Panc1 (cell line): Measurements from ENCODE around the gene WDR31. TPM values are rescaled to one million over a fixed set of nuclear protein-coding genes. Genes with fewer than 3 reads are reported as not detected.

Source experiments
- ATAC-seq: fragments of 200-7000 bp; cut with Tn5 transposase; 2 replicates; pipeline ENCODE4 v1.9.1; 2020; ENCODE audit warnings: mild to moderate bottlenecking, moderate library complexity
- BruUV-seq: library from RNA; stranded (reverse); fragments of 400-500 nt; replicated peaks from 2 replicates; lab custom pipeline; 2021; lab: Mats Ljungman, UMichigan
- CTCF ChIA-PET: fragments of 300-600 bp; sonication (Branson Sonifier 250); formaldehyde crosslinking; loops from one replicate; lab custom pipeline; 2022; ENCODE audit warnings: antibody characterized with exemption; lab: Charles Lee
- POLR2A ChIA-PET: fragments of 300-600 bp; sonication (Branson Sonifier 250); formaldehyde crosslinking; loops from one replicate; lab custom pipeline; 2022; ENCODE audit warnings: antibody characterized with exemption; lab: Charles Lee
- DNase-seq: peaks from one replicate; pipeline ENCODE4 v3.0.0-alpha.2; 2010; ENCODE audit warnings: low read depth, low spot score
- H3K27ac ChIP-seq: 2 replicates; pipeline ENCODE4 v1.5.1; 2011; ENCODE audit warnings: mild to moderate bottlenecking, low read length, inconsistent platforms
- H3K27me3 ChIP-seq: fragments of 200-500 bp; sonication (Bioruptor generic); 2 replicates; pipeline ENCODE4 v1.6.0; 2014; ENCODE audit warnings: low read length, inconsistent platforms; ENCODE audit not compliant: control insufficient read depth, insufficient read depth
- H3K36me3 ChIP-seq: fragments of 200-500 bp; sonication (Bioruptor generic); 2 replicates; pipeline ENCODE4 v1.5.1; 2014; ENCODE audit warnings: inconsistent platforms, mild to moderate bottlenecking, low read length, moderate library complexity; ENCODE audit not compliant: control insufficient read depth, insufficient read depth
- H3K4me1 ChIP-seq: 2 replicates; pipeline ENCODE4 v1.5.1; 2011; ENCODE audit warnings: inconsistent platforms, mild to moderate bottlenecking, low read length, moderate library complexity; ENCODE audit not compliant: control insufficient read depth, insufficient read depth
- H3K4me3 ChIP-seq, 2 experiments: 2 replicates each; pipeline ENCODE4 v1.5.1; 2011 to 2012; ENCODE audit warnings: low read depth in 2 of 2, low read length in 2 of 2, mild to moderate bottlenecking in 2 of 2, inconsistent platforms in 1 of 2, moderate library complexity in 1 of 2
- H3K9me3 ChIP-seq: fragments of 200-500 bp; sonication (Bioruptor generic); 2 replicates; pipeline ENCODE4 v1.5.1; 2014; ENCODE audit warnings: low read depth, mild to moderate bottlenecking, inconsistent platforms, low read length, moderate library complexity; ENCODE audit not compliant: control insufficient read depth, insufficient read depth
- POLR2AphosphoS5 ChIP-seq: IDR thresholded peaks from 2 replicates; pipeline ENCODE4 v1.6.1; 2012; ENCODE audit warnings: mild to moderate bottlenecking, low read depth, low read length, moderate library complexity
- SIN3A ChIP-seq: IDR thresholded peaks from 2 replicates; pipeline ENCODE4 v1.6.1; 2012; ENCODE audit warnings: low read depth, mild to moderate bottlenecking, low read length, moderate library complexity, borderline replicate concordance; ENCODE audit not compliant: insufficient read depth
- TCF7L2 ChIP-seq: IDR thresholded peaks from 2 replicates; pipeline ENCODE4 v1.6.1; 2011; ENCODE audit warnings: mild to moderate bottlenecking, low read depth, low read length, inconsistent platforms
- in situ Hi-C: cut with HindIII; loops from 2 replicates; pipeline ENCODE4 v1.10.0; 2016; ENCODE audit warnings: low sequenced_read_pairs, low pct_unique_long_range_greater_than_20kb
- intact Hi-C: fragments of 100-400 bp; cut with micrococcal nuclease; formaldehyde crosslinking; loops from one replicate; pipeline ENCODE4 v1.10.0; 2022; ENCODE audit not compliant: unreplicated experiment
- total RNA-seq: library from RNA; stranded (reverse); gene quantifications from one replicate; pipeline ENCODE4 v1.2.1, GENCODE V29; 2021; ENCODE audit not compliant: unreplicated experiment
- TF ChIP-seq, protein P1 (sequence below), 2 experiments: IDR thresholded peaks; 2 replicates each; pipeline ENCODE4 v1.6.1; 2011 to 2012; ENCODE audit warnings: low read depth in 2 of 2, control low read depth in 1 of 2, low read length in 1 of 2, mild to moderate bottlenecking in 1 of 2, moderate library complexity in 1 of 2; ENCODE audit not compliant: insufficient read depth in 1 of 2
- TF ChIP-seq, protein P2 (sequence below): fragments of 450-650 bp; IDR thresholded peaks from 2 replicates; pipeline ENCODE4 v1.5.1; 2017; ENCODE audit warnings: mild to moderate bottlenecking

The WDR31 gene
- total RNA-seq, 1 experiment from 2014 or later, result 0.80 TPM

DNA sequence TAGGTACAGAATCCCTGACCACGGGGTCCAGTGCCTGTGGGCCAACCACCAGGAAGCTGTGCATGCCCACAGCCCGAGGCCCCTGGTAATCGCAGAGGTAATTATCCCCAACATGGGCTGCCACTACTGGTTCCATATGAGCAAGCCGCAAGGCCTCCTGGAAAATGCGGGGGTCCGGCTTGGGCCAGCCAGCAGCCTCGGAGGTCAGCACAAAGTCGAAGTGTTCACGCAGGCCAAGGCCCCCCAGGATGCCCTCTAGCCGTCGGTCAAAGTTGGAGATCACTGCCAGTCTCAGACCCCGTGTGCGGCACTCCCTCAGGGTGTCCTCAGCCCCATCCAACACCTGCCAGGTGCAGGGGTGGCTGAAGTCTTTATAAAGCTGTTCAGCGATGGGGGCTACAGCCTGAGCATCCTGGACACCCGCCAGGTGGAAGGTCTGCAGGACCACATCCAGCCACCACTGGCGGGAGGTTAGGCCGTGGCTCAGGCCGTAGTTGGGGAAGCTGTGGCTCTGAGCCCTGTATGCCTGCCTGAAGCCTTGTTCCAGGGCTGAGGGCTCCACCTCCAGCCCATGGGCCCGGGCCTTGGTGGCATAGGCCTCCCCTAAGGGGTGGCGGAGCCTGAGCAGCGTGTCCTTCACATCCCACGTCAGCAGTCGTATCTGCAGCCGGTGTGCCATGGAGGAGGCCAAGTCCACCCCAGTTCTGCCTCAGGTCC lies 33.8 kb upstream of the WDR31 start:
- Histone ChIP-seq H3K36me3 (no peaks in the 10 kb centered on the region; the same call in 1 of the 2 replicates), H3K4me1 (no peaks in the 10 kb centered on the region; the same call in 1 of the 2 replicates), H3K27me3 (no peaks in the 10 kb centered on the region), H3K4me3 (no peak overlapping the region), H3K27ac (no peak overlapping the region), H3K9me3 (no peaks in the 10 kb centered on the region)
- DNase-seq (no peak), ATAC-seq (no peak)
- TF ChIP-seq TCF7L2 (no peak), SIN3A (no peak), POLR2AphosphoS5 (no peak)
- TF ChIP-seq, protein P1, sequence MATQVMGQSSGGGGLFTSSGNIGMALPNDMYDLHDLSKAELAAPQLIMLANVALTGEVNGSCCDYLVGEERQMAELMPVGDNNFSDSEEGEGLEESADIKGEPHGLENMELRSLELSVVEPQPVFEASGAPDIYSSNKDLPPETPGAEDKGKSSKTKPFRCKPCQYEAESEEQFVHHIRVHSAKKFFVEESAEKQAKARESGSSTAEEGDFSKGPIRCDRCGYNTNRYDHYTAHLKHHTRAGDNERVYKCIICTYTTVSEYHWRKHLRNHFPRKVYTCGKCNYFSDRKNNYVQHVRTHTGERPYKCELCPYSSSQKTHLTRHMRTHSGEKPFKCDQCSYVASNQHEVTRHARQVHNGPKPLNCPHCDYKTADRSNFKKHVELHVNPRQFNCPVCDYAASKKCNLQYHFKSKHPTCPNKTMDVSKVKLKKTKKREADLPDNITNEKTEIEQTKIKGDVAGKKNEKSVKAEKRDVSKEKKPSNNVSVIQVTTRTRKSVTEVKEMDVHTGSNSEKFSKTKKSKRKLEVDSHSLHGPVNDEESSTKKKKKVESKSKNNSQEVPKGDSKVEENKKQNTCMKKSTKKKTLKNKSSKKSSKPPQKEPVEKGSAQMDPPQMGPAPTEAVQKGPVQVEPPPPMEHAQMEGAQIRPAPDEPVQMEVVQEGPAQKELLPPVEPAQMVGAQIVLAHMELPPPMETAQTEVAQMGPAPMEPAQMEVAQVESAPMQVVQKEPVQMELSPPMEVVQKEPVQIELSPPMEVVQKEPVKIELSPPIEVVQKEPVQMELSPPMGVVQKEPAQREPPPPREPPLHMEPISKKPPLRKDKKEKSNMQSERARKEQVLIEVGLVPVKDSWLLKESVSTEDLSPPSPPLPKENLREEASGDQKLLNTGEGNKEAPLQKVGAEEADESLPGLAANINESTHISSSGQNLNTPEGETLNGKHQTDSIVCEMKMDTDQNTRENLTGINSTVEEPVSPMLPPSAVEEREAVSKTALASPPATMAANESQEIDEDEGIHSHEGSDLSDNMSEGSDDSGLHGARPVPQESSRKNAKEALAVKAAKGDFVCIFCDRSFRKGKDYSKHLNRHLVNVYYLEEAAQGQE (IDR thresholded peaks at IDR 0.05; ENCODE audit: insufficient read depth in 1 of 2, low read depth in 2 of 2, low read length in 1 of 2), result no peak
- TF ChIP-seq, protein P2, sequence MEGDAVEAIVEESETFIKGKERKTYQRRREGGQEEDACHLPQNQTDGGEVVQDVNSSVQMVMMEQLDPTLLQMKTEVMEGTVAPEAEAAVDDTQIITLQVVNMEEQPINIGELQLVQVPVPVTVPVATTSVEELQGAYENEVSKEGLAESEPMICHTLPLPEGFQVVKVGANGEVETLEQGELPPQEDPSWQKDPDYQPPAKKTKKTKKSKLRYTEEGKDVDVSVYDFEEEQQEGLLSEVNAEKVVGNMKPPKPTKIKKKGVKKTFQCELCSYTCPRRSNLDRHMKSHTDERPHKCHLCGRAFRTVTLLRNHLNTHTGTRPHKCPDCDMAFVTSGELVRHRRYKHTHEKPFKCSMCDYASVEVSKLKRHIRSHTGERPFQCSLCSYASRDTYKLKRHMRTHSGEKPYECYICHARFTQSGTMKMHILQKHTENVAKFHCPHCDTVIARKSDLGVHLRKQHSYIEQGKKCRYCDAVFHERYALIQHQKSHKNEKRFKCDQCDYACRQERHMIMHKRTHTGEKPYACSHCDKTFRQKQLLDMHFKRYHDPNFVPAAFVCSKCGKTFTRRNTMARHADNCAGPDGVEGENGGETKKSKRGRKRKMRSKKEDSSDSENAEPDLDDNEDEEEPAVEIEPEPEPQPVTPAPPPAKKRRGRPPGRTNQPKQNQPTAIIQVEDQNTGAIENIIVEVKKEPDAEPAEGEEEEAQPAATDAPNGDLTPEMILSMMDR, result no peak
- CTCF ChIA-PET, result no interaction called here
- intact Hi-C loops, result no loop called here
- in situ Hi-C loops, result no loop called here
- BruUV-seq, result no TSS peak
- POLR2A ChIA-PET, result no interaction called here

DNA sequence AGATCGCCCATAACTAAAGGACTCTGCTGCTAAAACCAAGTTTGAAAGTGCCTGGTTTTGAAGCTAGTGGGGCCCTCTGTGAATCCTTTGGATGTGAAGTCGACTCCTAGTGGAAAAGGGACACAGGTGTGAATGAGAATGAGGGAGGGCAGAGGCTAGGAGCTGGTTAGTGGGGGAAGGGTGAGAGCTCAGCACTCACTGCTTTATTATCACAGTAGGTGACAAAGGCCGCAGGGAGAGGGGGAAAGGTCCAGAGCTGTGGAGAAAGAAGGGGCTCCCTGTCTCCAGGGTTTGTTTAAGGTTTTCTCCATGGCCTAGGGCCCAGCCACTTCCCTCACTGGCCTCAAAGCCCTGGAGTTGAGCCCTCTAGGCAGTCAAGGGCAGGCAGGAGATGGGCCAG lies 33.2 kb upstream of the WDR31 start:
- CTCF ChIA-PET, result no interaction called here
- BruUV-seq, result no TSS peak

More for the DNA sequence above, 33.2 kb upstream of the WDR31 start:
- Histone ChIP-seq H3K9me3 (no peaks in the 10 kb centered on the region), H3K4me3 (no peak overlapping the region), H3K27ac (no peak overlapping the region), H3K27me3 (no peaks in the 10 kb centered on the region), H3K36me3 (no peaks in the 10 kb centered on the region; the same call in 1 of the 2 replicates), H3K4me1 (no peaks in the 10 kb centered on the region; the same call in 1 of the 2 replicates)
- POLR2A ChIA-PET, result no interaction called here
- in situ Hi-C loops (no loop called here), intact Hi-C loops (no loop called here)
- TF ChIP-seq SIN3A, result no peak
- no peak for TF ChIP-seq POLR2AphosphoS5
- TF ChIP-seq, protein P2, result no peak
- TF ChIP-seq TCF7L2, result no peak
- TF ChIP-seq, protein P1 (IDR thresholded peaks at IDR 0.05; ENCODE audit: insufficient read depth in 1 of 2, low read depth in 2 of 2, low read length in 1 of 2), result no peak
- ATAC-seq (no peak), DNase-seq (no peak)
